ENCODE results near the gene SMIM17.

DNA sequence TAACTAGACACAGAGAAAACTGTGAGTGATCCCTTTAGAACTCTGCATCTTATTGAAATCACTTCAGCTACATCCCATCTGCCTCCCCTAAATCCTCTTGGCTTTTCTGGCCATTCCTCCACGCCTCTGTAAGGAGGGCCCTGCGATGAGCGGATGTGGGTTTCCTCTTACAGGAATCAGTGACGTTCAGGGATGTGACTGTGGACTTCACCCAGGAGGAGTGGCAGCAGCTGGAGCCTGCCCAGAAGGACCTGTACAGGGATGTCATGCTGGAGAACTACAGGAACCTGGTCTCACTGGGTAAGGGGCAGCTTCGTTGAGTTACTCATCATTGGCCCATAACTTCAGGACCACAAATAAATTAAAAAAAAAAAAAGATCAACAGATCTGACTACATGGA is 29.3 kb upstream of the SMIM17 start:
- TF ChIP-seq ZSCAN31 (CRISPR knock-in tag; IDR thresholded peaks at IDR 0.05; ENCODE audit: low read depth) (no peak), ZC3H13 (CRISPR knock-in tag; IDR thresholded peaks at IDR 0.05) (no peak), ZNF781 (CRISPR knock-in tag; IDR thresholded peaks at IDR 0.05; ENCODE audit: borderline replicate concordance, not compliant biosample characterization) (no peak), ZNF274 (CRISPR knock-in tag; IDR thresholded peaks at IDR 0.05) (no peak), ZNF567 (CRISPR knock-in tag; IDR thresholded peaks at IDR 0.05; ENCODE audit: borderline replicate concordance) (no peak), NFE2 (CRISPR knock-in tag; IDR thresholded peaks at IDR 0.05) (no peak), SUZ12 (IDR thresholded peaks at IDR 0.05; ENCODE audit: low read depth, low read length) (no peak)
- TF ChIP-seq, protein P1, sequence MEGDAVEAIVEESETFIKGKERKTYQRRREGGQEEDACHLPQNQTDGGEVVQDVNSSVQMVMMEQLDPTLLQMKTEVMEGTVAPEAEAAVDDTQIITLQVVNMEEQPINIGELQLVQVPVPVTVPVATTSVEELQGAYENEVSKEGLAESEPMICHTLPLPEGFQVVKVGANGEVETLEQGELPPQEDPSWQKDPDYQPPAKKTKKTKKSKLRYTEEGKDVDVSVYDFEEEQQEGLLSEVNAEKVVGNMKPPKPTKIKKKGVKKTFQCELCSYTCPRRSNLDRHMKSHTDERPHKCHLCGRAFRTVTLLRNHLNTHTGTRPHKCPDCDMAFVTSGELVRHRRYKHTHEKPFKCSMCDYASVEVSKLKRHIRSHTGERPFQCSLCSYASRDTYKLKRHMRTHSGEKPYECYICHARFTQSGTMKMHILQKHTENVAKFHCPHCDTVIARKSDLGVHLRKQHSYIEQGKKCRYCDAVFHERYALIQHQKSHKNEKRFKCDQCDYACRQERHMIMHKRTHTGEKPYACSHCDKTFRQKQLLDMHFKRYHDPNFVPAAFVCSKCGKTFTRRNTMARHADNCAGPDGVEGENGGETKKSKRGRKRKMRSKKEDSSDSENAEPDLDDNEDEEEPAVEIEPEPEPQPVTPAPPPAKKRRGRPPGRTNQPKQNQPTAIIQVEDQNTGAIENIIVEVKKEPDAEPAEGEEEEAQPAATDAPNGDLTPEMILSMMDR (CRISPR knock-in tag; IDR thresholded peaks at IDR 0.05), result no peak
- TF ChIP-seq, protein P2, sequence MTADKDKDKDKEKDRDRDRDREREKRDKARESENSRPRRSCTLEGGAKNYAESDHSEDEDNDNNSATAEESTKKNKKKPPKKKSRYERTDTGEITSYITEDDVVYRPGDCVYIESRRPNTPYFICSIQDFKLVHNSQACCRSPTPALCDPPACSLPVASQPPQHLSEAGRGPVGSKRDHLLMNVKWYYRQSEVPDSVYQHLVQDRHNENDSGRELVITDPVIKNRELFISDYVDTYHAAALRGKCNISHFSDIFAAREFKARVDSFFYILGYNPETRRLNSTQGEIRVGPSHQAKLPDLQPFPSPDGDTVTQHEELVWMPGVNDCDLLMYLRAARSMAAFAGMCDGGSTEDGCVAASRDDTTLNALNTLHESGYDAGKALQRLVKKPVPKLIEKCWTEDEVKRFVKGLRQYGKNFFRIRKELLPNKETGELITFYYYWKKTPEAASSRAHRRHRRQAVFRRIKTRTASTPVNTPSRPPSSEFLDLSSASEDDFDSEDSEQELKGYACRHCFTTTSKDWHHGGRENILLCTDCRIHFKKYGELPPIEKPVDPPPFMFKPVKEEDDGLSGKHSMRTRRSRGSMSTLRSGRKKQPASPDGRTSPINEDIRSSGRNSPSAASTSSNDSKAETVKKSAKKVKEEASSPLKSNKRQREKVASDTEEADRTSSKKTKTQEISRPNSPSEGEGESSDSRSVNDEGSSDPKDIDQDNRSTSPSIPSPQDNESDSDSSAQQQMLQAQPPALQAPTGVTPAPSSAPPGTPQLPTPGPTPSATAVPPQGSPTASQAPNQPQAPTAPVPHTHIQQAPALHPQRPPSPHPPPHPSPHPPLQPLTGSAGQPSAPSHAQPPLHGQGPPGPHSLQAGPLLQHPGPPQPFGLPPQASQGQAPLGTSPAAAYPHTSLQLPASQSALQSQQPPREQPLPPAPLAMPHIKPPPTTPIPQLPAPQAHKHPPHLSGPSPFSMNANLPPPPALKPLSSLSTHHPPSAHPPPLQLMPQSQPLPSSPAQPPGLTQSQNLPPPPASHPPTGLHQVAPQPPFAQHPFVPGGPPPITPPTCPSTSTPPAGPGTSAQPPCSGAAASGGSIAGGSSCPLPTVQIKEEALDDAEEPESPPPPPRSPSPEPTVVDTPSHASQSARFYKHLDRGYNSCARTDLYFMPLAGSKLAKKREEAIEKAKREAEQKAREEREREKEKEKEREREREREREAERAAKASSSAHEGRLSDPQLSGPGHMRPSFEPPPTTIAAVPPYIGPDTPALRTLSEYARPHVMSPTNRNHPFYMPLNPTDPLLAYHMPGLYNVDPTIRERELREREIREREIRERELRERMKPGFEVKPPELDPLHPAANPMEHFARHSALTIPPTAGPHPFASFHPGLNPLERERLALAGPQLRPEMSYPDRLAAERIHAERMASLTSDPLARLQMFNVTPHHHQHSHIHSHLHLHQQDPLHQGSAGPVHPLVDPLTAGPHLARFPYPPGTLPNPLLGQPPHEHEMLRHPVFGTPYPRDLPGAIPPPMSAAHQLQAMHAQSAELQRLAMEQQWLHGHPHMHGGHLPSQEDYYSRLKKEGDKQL (CRISPR knock-in tag; IDR thresholded peaks at IDR 0.05; ENCODE audit: low read depth), result no peak
- TF ChIP-seq, protein P3, sequence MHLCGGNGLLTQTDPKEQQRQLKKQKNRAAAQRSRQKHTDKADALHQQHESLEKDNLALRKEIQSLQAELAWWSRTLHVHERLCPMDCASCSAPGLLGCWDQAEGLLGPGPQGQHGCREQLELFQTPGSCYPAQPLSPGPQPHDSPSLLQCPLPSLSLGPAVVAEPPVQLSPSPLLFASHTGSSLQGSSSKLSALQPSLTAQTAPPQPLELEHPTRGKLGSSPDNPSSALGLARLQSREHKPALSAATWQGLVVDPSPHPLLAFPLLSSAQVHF (CRISPR knock-in tag; IDR thresholded peaks at IDR 0.05), result no peak
- TF ChIP-seq, protein P4, sequence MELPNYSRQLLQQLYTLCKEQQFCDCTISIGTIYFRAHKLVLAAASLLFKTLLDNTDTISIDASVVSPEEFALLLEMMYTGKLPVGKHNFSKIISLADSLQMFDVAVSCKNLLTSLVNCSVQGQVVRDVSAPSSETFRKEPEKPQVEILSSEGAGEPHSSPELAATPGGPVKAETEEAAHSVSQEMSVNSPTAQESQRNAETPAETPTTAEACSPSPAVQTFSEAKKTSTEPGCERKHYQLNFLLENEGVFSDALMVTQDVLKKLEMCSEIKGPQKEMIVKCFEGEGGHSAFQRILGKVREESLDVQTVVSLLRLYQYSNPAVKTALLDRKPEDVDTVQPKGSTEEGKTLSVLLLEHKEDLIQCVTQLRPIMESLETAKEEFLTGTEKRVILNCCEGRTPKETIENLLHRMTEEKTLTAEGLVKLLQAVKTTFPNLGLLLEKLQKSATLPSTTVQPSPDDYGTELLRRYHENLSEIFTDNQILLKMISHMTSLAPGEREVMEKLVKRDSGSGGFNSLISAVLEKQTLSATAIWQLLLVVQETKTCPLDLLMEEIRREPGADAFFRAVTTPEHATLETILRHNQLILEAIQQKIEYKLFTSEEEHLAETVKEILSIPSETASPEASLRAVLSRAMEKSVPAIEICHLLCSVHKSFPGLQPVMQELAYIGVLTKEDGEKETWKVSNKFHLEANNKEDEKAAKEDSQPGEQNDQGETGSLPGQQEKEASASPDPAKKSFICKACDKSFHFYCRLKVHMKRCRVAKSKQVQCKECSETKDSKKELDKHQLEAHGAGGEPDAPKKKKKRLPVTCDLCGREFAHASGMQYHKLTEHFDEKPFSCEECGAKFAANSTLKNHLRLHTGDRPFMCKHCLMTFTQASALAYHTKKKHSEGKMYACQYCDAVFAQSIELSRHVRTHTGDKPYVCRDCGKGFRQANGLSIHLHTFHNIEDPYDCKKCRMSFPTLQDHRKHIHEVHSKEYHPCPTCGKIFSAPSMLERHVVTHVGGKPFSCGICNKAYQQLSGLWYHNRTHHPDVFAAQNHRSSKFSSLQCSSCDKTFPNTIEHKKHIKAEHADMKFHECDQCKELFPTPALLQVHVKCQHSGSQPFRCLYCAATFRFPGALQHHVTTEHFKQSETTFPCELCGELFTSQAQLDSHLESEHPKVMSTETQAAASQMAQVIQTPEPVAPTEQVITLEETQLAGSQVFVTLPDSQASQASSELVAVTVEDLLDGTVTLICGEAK (IDR thresholded peaks at IDR 0.05), result no peak
- TF ChIP-seq, protein P4 (CRISPR knock-in tag; IDR thresholded peaks at IDR 0.05), result no peak
- TF ChIP-seq, protein P5, sequence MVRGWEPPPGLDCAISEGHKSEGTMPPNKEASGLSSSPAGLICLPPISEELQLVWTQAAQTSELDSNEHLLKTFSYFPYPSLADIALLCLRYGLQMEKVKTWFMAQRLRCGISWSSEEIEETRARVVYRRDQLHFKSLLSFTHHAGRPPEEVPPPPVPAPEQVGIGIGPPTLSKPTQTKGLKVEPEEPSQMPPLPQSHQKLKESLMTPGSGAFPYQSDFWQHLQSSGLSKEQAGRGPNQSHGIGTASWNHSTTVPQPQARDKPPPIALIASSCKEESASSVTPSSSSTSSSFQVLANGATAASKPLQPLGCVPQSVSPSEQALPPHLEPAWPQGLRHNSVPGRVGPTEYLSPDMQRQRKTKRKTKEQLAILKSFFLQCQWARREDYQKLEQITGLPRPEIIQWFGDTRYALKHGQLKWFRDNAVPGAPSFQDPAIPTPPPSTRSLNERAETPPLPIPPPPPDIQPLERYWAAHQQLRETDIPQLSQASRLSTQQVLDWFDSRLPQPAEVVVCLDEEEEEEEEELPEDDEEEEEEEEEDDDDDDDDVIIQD (CRISPR knock-in tag; IDR thresholded peaks at IDR 0.05; ENCODE audit: low read depth), result no peak

Data from HepG2 (cell line).